Measurements from ENCODE around the gene SLC10A7. TPM values are rescaled to one million over a fixed set of nuclear protein-coding genes. Genes with fewer than 3 reads are reported as not detected.

The SLC10A7 gene
- total RNA-seq, 2 experiments from 2014 or later, result 15.1 to 16.3 TPM

DNA sequence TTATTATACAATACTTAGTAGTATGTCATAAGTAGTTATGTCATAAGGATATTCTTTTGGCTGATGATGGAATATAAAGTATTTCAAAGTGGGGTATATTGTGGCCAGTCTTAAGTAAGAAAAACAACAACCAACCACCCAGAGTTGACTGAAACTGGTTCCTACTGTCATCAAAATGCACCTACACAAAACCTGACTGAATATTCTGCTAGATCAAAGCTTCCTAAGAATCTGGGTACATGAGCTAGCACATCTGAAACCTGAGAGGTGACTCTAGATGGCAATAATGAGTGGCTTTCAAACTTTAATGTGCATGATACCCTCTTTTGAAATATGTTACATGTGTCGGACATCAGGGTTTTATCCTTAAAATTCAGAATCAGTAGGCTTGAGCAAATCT is 247.0 kb downstream of the SLC10A7 start:
- ChIA-PET POLR2A (no interaction called here), CTCF (no interaction called here)

DNA sequence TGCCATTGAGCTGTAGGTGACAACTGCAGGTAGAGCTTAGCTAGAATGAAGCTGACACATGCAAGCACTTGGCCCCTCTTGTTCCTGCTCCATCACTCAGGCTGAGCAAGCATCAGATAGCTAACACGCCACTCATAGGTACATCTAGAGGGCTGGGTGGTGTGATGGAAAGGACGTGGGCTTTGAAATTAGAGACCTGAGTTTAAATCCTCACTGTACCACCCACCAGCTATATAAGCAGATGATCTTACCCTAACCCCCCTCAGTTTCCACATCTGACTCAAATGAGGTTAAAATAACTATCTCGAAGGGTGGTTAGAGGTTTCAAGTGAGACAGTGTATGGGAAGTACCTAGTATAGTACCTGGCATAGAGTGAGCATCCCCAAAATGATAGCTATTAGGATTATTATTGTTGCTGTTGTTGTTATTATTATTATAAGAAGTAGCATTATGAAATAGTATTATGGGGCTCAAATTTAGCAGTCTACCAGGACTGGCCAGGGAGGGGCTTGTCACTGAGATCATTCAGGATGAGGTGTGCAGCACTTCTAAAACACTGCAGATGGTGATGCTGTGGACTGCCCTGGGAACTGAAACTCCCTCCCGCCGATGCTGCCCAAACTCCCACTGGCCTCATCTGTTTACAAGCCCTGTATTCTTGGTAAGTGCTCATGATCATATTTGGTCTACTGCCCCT is 248.4 kb downstream of the SLC10A7 start:
- POLR2A ChIA-PET, result no interaction called here
- CTCF ChIA-PET, result interaction anchor here (1.3 kb wide), 1 partner anchor 9 kb away, joined by 4 read pairs; no protein-coding TSS in a partner anchor

DNA sequence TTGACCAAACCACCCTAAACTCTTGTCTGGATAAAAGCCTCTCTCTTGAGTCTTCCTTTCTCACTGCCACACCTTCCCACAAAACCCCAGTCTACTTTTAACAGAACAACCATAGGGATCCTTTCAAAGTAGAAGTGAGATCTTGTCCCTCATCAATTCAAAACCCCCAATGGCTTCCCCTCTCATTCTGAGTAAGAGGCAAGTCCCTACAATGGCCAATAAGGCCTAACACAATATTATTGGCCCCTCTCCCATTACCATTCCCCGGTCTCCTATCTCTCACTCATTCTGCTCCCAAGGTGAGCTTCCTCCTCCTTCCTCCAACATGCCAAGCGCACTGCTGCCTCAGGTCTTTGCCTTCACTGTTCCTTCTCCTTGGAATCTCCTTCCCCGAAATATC is 250.3 kb downstream of the SLC10A7 start:
- ChIA-PET POLR2A (interaction anchor here (0.6 kb wide), 1 partner anchor 11 kb away, joined by 3 read pairs; no protein-coding TSS in a partner anchor), CTCF (no interaction called here)

DNA sequence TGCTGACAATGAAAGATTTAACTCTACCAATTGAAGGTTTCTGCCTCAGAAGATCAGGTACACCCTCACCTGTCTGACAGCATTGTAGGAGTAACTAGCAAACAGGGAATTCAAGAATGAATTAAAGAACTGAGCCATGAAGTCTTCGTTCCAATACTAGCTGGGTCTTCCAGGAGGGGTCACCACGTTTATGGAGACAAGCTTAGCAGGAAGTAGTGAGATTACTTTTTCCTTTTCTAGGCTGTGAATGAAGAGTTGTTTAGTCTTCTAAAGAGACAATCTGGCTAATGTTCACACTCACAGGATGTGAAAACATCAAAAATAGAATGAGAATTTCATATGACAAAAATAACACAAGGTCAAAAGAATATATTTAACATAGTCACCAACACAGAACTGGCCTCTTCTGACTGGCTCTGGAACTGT is 252.5 kb downstream of the SLC10A7 start:
- POLR2A ChIA-PET, result no interaction called here
- CTCF ChIA-PET, result no interaction called here

DNA sequence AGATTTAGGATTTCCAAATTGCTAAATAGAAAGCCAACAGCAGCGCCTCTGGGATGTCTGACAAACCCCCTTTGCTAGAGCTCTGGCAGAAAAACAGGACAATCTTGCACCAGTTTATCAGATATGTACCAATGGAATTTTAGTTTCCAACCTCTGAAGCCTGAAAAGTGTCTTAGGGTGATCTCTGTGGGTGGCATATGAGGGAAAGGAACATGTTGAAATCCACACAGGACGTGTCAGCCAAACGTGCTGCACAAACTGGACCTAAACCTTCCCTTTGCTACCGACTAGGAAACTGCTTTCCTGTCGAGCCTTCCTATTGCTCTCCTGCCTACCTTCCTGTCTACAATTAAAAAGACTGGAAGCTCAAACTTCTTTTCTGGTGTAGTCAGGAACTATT is 253.9 kb downstream of the SLC10A7 start:
- POLR2A ChIA-PET, result no interaction called here
- CTCF ChIA-PET, result no interaction called here

DNA sequence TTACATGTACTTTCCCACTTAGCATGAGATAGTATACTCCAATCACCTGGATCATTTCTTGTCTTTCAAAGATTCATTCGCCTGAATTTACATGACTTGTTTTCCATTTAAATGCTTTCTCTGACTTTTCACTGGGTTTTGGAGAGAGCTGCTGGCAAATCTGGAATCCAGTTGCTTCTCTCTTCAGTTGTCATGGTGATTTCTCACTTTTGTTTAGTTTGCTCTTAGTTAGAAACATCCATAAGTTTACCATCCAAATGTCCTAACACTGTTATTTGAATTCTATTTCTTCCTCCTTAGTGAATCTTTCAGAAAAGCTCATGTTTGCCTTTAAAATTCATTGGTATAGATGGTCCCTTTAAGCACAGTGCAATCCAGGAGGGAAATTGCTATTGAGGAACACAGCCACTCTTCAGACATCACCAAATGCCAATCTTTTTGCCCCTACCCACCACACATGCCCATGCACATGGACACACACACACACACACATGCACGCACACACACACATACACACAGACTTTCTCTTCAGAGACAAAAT is 255.7 kb downstream of the SLC10A7 start:
- ChIA-PET CTCF (no interaction called here), POLR2A (no interaction called here)

DNA sequence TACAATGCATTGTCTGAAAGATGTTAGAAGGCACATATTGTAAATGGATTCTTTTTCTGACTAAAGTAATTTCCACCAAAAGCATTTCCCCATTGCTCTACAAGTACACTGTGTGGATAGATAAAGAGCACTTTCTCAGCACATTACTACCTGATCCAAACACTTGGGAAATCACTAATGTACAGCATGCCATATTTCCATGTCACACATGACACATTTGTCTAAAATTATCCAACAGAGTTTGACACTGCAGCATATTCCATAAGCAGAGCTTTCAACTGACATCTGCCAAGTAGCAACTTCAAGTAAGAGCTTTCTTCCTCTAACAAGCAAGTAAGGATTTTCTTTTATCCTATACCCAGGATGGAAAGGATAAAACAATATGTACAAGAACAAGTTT is 257.9 kb downstream of the SLC10A7 start:
- CTCF ChIA-PET, result no interaction called here
- POLR2A ChIA-PET, result no interaction called here

DNA sequence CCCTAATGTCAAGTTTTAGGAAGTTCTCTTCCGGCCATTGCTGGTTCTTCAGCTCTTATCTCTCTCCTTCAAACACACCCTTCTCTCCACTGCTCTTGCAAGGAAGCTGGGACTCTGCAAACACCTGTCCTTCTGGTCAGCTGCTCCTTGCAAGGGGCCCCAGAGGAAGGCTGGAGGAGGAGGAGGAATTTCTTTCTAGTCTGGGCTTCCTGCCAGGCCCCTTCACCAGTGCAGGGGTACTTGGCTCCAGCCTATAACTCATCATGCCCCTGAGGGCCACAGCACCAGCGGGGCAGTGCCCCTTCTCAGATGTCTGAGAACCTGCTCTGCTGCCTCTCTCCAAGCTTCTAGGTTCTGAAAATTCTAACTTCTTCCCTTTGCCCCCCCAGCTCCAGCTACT is 260.7 kb downstream of the SLC10A7 start:
- ChIA-PET POLR2A (no interaction called here), CTCF (interaction anchor here (0.9 kb wide), 1 partner anchor 17 kb away, joined by 3 read pairs; no protein-coding TSS in a partner anchor)

DNA sequence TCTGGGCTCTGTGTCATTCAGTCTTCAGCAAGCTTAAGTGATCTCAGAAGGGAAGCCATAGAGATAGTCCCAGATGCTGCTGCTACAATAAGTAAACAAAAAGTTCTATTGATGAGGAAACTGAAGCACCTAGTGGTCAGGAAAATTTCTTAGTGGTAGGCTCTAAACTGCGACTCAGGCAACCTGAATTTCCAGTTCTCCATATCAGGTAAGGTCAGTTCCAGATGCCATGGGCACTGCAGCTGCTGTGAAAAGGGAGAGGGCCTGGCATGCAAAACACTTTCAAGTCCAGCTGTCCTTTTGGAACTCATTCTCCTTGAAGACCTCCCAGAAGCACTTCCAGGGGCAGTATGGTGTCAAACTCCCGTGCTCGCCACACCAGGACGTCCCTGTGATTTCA is 261.2 kb downstream of the SLC10A7 start:
- POLR2A ChIA-PET, result no interaction called here

DNA sequence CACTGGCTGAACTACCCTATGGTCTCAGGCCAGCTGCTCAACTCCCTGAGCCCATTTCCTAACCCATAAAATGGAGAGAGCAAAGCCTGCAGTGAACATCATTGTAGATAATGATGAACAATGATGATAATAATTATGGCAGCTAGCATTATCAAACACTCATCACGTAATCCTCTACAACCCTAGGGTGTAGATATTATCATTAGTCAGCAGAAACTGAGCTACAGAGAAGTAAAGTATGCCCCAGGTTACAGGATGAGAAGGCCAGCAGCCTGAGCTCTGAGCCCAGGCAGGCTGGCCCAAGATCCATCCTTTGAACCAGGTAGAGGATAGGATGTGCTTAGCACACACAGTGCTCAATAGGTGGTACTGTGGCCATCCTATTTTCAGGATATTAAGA is 264.2 kb downstream of the SLC10A7 start:
- CTCF ChIA-PET, result no interaction called here
- POLR2A ChIA-PET, result no interaction called here

More for the DNA sequence above, 261.2 kb downstream of the SLC10A7 start:
- CTCF ChIA-PET, result interaction anchor here (0.9 kb wide), 1 partner anchor 16 kb away, joined by 3 read pairs; no protein-coding TSS in a partner anchor

DNA sequence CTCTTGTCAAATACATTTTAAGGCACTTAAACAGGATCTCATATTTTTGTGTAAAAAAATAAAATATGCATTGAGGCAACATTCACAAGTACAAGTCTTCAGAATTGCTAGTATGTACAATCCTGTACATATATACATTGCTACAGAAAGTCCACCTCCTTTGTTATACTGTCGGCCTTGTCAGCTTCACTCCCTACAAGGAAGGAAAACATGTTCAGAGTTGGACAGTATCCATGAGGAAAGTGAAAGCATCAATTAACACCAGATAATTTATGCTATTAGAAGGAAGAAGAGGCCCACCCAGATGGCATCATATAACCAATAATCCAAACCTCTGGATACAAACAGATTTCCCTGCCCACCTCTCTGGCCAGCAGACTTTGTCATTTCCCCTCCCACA is 265.4 kb downstream of the SLC10A7 start:
- CTCF ChIA-PET, result interaction anchor here (0.6 kb wide), 1 partner anchor 789 kb away, joined by 4 read pairs; no protein-coding TSS in a partner anchor
- POLR2A ChIA-PET, result no interaction called here

DNA sequence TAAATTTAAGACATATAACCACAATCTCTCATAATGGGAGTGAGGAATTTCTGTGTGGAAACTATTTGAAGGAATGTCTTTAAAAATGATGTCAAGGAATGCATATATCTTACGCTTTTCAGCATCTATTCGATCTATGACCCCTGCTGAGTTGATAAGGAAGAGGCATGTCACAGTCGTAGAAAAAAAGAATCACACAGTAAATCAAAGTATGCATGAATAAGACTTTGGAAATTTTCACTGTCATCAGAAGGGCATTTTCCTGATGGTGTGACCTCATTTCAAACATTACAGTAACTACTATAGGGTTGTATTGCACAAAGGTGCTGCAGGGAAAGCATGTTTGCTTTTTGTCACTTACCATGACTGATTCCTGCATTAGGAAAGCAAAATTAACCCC is 265.9 kb downstream of the SLC10A7 start:
- CTCF ChIA-PET, result interaction anchor here (0.6 kb wide), 1 partner anchor 789 kb away, joined by 4 read pairs; no protein-coding TSS in a partner anchor
- POLR2A ChIA-PET, result no interaction called here

DNA sequence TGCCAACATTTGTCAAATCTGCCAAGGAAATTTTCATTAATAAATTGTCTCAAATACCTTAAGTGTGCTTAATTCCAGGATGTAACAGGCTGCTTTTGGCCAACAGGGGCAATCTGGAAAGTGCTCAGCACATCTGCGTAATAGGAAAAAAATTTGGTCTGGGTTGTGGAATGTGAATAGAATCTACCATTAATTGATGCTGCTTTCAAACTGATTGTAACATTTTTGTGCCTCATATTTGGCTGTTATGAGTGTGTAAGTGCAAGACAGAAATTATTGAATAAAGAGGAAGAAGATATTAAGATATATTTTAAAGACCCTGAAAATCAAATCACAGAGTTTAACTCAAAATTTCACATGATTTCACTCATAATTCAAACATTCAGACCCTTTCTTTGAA is 266.3 kb downstream of the SLC10A7 start:
- POLR2A ChIA-PET, result no interaction called here

DNA sequence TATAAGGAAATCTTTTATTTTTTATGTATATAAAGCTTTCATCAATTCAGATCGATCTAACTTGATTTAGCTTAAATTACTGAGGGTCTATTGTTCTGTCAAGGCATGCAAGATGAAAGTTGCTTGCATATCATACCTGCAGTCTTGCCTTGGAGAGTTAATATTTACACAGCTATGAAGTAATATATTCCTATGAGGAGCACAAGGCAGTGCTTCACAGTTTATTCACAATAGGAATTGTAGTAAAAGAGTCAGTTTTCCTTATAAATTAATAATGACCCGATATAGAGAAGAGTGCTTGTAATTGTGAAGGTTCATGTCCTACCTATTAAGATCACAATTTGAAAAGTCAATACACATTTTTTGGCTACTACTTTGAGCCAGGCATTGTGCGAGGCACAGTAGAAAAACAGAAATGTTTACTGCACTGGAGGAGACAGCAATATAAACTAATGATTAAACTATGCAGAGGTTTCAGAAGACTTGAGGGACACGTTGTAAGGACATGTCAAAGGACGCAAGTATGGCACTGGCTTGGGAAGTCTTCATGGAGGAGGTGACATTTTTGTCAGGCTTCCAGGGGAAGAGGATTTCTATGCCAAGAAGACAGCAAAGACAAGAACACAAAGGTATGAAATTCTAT is 268.6 kb downstream of the SLC10A7 start:
- ChIA-PET CTCF (no interaction called here), POLR2A (no interaction called here)

More for the DNA sequence above, 266.3 kb downstream of the SLC10A7 start:
- CTCF ChIA-PET, result interaction anchor here (0.6 kb wide), 1 partner anchor 790 kb away, joined by 4 read pairs; no protein-coding TSS in a partner anchor

DNA sequence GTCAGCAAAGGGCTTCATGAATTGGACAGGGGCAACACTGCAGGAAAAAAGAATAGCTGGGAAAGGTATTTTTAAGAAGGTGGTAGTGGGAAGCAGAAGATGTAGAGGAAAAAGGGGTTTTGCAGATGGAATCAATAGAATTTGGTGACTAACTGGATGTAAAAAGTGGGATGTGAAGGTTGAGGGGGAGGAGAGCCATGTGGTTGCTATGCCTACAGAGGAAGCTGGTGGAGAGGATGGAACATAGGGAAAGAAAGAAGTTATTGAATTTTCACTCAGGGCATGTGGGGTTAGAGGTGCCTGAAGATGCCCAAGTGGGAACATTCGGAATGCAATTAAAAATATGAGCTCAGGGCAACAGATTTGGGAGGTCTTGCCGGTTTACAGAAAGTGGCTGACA is 274.4 kb downstream of the SLC10A7 start:
- ChIA-PET POLR2A (no interaction called here), CTCF (no interaction called here)

DNA sequence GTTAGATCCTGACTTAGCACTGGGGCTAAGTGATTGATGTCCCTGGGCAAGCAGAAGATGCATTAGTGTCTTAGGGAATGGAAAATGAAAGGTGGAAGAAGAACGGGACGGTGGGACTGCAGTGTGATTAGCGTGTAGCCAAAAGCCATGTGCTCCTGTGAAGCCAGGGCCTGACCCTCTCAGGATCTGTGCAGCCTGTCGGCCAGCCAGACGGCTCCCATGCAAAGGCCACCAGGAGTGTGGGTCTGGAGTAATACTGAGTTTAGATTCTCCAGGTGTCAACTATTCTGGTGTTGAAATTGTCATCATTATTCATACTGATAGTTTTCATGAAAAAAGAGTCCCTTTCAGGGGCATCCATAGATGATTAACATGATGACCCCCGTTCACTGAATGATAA is 275.4 kb downstream of the SLC10A7 start:
- ChIA-PET CTCF (no interaction called here), POLR2A (interaction anchor here (0.5 kb wide), 1 partner anchor 438 kb away, joined by 4 read pairs; no protein-coding TSS in a partner anchor)

DNA sequence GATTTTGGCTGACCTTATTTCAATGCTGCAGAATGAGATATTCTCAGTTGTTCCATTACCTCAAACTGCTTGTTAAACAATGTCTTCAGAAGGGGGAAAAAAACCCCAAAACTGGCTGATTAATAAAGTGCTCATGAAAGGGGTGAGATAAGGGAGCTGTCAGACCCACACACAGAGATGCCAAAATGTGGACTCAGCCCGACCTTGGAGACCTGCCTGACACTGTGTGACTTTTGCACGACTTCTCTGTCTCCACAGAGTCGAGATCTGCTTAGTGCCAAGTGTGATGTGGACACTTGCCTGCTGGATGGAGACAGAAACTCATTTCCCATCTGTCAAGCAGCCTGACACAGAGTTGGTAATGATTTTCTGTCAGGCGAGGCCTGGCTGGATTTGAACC is 275.9 kb downstream of the SLC10A7 start:
- ChIA-PET CTCF (no interaction called here), POLR2A (interaction anchor here (0.5 kb wide), 1 partner anchor 438 kb away, joined by 4 read pairs; no protein-coding TSS in a partner anchor)

DNA sequence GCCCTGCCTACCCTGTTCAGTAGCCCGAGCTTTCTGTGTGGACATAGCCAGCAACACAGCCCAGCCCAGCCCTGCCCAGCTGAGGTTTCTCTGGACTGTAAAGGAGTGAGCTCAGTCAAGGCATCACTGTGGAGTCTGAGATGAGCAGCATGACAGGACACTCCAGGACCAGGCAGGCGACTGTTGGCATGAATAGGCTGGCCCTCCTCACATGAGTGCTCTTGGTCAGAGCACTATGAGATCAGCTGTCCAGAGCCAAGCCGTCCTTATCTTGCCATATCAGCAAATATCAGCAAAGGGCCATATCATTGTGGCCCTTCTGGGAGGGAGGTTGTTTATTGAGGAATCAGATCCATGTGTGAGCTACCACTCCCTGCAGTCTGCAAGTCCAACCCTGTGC is 276.5 kb downstream of the SLC10A7 start:
- POLR2A ChIA-PET, result no interaction called here
- CTCF ChIA-PET, result interaction anchor here (1.5 kb wide), 1 partner anchor 15 kb away, joined by 3 read pairs; no protein-coding TSS in a partner anchor

DNA sequence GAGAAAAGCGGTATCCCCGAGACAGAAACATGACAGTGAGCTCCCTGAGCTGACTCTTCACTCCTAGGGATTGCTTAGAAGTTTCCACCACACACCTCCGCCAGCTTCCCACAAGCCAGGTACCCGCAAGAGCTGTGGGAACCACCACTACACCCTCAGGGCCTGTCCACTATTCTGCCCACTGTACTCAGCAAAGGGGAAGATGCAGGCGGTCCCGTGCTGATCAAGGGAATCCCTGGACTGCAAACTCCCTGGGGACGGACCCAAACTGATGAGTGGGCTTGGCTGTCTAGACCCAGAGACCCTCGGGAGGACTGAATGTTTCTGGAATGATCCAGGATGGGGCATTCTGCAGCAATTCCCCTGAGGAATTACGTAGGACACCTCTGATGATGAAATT is 277.2 kb downstream of the SLC10A7 start:
- POLR2A ChIA-PET, result no interaction called here
- CTCF ChIA-PET, result interaction anchor here (1.5 kb wide), 1 partner anchor 16 kb away, joined by 3 read pairs; no protein-coding TSS in a partner anchor

DNA sequence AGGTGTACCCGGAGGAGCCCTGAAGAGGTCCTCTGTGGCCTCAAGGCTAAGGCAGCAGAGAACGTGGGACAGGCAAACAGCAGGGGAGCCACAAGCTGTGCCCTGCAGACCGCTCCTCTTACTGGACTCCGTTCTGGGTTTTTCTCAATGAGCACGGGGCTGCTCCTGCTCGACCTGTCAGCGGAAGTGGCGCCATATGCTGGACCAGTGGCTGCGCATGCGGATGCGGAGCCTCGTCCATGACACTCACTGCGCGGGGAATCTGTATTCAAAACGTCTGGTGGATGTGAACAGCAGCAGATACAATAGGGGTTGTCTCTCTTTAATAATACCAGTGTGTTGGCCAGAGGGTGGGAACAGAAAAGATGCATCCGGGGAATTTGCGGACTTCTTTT is 277.9 kb downstream of the SLC10A7 start:
- ChIA-PET POLR2A (no interaction called here), CTCF (interaction anchor here (1.4 to 1.5 kb wide), 2 partner anchors 17 to 62 kb away, joined by 3 read pairs; no protein-coding TSS in a partner anchor)
